ENCODE data around the gene RASSF7. TPM values are rescaled to one million over a fixed set of nuclear protein-coding genes. Genes with fewer than 3 reads are reported as not detected.

The RASSF7 gene
- total and polyA plus RNA-seq, 2 donors (not counting 3 experiments of a cell fraction or from before 2014, with no cell fraction given) = 14.1 to 19.9 TPM

GRCh38 chr11:520428-521176, 40.2 kb upstream of the RASSF7 start:
- H3K9me1 ChIP-seq (replicated peaks; ENCODE audit: control insufficient read depth, extremely low read depth, insufficient read depth, low read length) = no peaks in the 10 kb centered on the region
- H3K36me3 ChIP-seq (ENCODE audit: control insufficient read depth in 2 of 2, extremely low read depth in 1 of 2, insufficient read depth in 2 of 2, low read length in 2 of 2) = no peaks in the 10 kb centered on the region
- peaks cover 3% of the 10 kb centered on the region for H3K4me1 ChIP-seq (ENCODE audit: control insufficient read depth, extremely low read depth, insufficient read depth, low read length)
- H3K4me2 ChIP-seq (ENCODE audit: insufficient read depth, low read length) = no peak overlapping the region
- intact Hi-C loops (cut with micrococcal nuclease) (no loop called here), dilution Hi-C loops (cut with MboI; ENCODE audit: extremely low pct_ligation_motif_present, low sequenced_read_pairs) (no loop called here)
- ChIA-PET POLR2A (no interaction called here), CTCF (interaction anchor here (1.2 kb wide), 1 partner anchor 81 kb away, joined by 4 read pairs; no protein-coding TSS in a partner anchor)
- H3K9ac ChIP-seq (replicated peaks; ENCODE audit: extremely low read depth, insufficient read depth, low read length) = no peak overlapping the region
- no peak overlapping the region for H3K27ac ChIP-seq (ENCODE audit: insufficient read depth, low read depth, low read length)
- no TSS peak for BruUV-seq (replicated peaks)
- TF ChIP-seq CTCF (IDR thresholded peaks at IDR 0.05; ENCODE audit: extremely low read depth in 1 of 2, insufficient read depth in 1 of 2, low read depth in 1 of 2, low read length in 2 of 2) (peak; percentile 18), FOS (IDR thresholded peaks at IDR 0.05; ENCODE audit: borderline replicate concordance, insufficient read depth, low read length) (no peak), GATA2 (IDR thresholded peaks at IDR 0.05; ENCODE audit: insufficient read depth, insufficient read length, low read depth, low read length) (no peak), EZH2 (IDR thresholded peaks at IDR 0.05; ENCODE audit: borderline replicate concordance, low read depth, low read length, severe bottlenecking) (no peak), POLR2A (IDR thresholded peaks at IDR 0.05; ENCODE audit: low read depth, low read length) (no peak), MAX (IDR thresholded peaks at IDR 0.05; ENCODE audit: insufficient read depth, insufficient read length) (no peak), MYC (IDR thresholded peaks at IDR 0.05; ENCODE audit: low read depth, low read length) (no peak)
- H2AFZ ChIP-seq (ENCODE audit: low read depth, low read length) = no peak overlapping the region
- no peaks in the 10 kb centered on the region for H3K9me3 ChIP-seq (replicated peaks; ENCODE audit: control insufficient read depth, insufficient read depth, low read length)
- H3K4me3 ChIP-seq (replicated peaks in 1 of 3; ENCODE audit: insufficient read depth in 1 of 3, low read depth in 1 of 3, low read length in 3 of 3) = no peak overlapping the region
- H3K27me3 ChIP-seq (ENCODE audit: control insufficient read depth in 2 of 2, insufficient read depth in 2 of 2, low read length in 2 of 2) = no peaks in the 10 kb centered on the region
- DNase-seq (ENCODE audit: low read depth, low spot score) (no peak), FAIRE-seq (no peak)
- no peaks in the 10 kb centered on the region for H4K20me1 ChIP-seq (replicated peaks; ENCODE audit: control insufficient read depth, extremely low read depth, insufficient read depth, low read length)
- H3K79me2 ChIP-seq (ENCODE audit: control insufficient read depth, insufficient read depth, low read length) = no peaks in the 10 kb centered on the region
